ENCODE data around the gene KCNH2. TPM values are rescaled to one million over a fixed set of nuclear protein-coding genes. Genes with fewer than 3 reads are reported as not detected.

Gene KCNH2
- total RNA-seq, 6 donors from 2014 or later = 0.59 to 5.7 (median 3.1) TPM

DNA sequence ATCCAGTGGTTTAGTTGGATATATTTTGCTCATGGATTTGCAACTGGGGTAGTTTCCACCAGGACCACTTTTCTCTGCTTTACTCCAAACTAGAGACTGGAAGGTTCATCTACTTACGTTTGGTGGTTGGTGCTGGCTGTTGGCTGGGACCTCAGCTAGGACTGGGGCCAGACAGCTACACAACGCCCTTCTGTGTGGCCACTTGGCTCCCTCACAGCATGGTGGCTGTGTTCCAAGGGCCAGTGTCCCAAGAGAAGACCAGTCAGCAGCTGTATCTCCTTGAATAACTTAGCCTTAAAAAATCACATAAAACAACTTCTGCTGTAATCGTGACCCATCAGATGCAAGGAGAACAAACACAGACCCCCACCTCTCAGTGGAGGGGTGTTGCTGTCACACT lies 4.2 kb upstream of the KCNH2 start:
- ATAC-seq (ENCODE audit: low FRiP score in 2 of 2) (no peak), DNase-seq (no peak)
- Histone ChIP-seq H3K27me3 (peaks cover 0 to 37% (median 13%) of the 10 kb centered on the region in 4 donors), H3K27ac (no peak overlapping the region), H3K36me3 (no peaks in the 10 kb centered on the region), H3K4me3 (no peak overlapping the region), H3K4me1 (peaks cover 14 to 33% (median 17%) of the 10 kb centered on the region in 4 donors), H3K9me3 (no peaks in the 10 kb centered on the region)
- TF ChIP-seq POLR2A (IDR thresholded peaks at IDR 0.05) (no peak), EP300 (IDR thresholded peaks at IDR 0.05) (no peak), POLR2AphosphoS5 (IDR thresholded peaks at IDR 0.05) (no peak)
- TF ChIP-seq, protein P1, sequence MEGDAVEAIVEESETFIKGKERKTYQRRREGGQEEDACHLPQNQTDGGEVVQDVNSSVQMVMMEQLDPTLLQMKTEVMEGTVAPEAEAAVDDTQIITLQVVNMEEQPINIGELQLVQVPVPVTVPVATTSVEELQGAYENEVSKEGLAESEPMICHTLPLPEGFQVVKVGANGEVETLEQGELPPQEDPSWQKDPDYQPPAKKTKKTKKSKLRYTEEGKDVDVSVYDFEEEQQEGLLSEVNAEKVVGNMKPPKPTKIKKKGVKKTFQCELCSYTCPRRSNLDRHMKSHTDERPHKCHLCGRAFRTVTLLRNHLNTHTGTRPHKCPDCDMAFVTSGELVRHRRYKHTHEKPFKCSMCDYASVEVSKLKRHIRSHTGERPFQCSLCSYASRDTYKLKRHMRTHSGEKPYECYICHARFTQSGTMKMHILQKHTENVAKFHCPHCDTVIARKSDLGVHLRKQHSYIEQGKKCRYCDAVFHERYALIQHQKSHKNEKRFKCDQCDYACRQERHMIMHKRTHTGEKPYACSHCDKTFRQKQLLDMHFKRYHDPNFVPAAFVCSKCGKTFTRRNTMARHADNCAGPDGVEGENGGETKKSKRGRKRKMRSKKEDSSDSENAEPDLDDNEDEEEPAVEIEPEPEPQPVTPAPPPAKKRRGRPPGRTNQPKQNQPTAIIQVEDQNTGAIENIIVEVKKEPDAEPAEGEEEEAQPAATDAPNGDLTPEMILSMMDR (IDR thresholded peaks at IDR 0.05) = no peak
- WGBS, 2 donors = 34 to 44% methylated on average over 3 of the region's 3 CpGs

DNA sequence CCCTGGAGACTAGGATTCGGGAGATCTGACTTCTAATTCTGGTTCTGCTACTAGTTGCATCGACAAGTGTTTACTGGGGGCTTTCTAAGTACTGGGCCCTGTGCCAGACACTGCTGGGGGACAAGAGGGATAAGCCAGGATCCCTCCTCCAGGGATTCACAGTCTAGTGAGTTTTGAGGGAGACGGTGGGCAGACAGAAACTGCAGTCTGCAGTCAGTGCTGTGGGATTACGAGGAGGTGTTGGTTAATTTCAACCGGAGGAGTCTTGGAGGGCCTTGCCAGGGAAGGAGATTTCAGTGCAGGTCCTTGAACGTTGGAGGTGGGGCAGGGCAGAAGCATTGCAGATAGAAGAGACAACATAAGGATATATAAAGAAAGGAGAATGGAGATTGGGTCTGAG lies 3.5 kb upstream of the KCNH2 start:
- ATAC-seq (ENCODE audit: low FRiP score in 2 of 2) (no peak), DNase-seq (no peak)
- Histone ChIP-seq H3K36me3 (no peaks in the 10 kb centered on the region), H3K4me3 (no peak overlapping the region), H3K27me3 (peaks cover 0 to 43% (median 17%) of the 10 kb centered on the region in 4 donors), H3K4me1 (peaks cover 15 to 40% (median 20%) of the 10 kb centered on the region in 4 donors), H3K27ac (no peak overlapping the region), H3K9me3 (no peaks in the 10 kb centered on the region)
- 66 to 80% methylated on average over 3 to 5 of the region's 6 CpGs for WGBS, 2 donors
- TF ChIP-seq, protein P1 (IDR thresholded peaks at IDR 0.05) = no peak
- TF ChIP-seq POLR2A (IDR thresholded peaks at IDR 0.05) = no peak
- no peak for TF ChIP-seq EP300 (IDR thresholded peaks at IDR 0.05)
- TF ChIP-seq POLR2AphosphoS5 (IDR thresholded peaks at IDR 0.05) = no peak

DNA sequence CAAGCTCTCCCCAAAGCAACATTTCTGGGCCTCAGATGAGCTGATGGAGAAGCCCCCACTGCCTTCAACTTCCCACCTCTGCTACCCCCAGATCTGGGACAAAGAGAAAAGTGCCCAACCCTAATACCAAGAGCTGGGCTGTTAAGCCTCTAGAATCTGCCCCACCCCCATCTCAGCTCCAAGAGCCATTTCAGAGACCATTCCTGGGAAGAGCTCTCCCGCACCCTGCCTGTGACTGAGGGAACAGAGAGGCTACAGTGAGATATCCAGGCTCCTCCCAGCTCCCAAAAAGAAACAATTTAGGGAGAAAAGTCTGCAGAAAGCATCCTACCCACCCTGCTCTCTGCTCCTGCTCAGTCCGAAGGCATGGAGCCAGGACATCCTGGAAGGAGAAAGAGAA lies 2.5 kb upstream of the KCNH2 start:
- no peak for ATAC-seq (ENCODE audit: low FRiP score in 2 of 2)
- Histone ChIP-seq H3K27me3 (peaks cover 0 to 43% (median 21%) of the 10 kb centered on the region in 4 donors), H3K4me1 (peaks cover 20 to 41% (median 23%) of the 10 kb centered on the region in 4 donors), H3K4me3 (no peak overlapping the region), H3K9me3 (no peaks in the 10 kb centered on the region), H3K36me3 (no peaks in the 10 kb centered on the region), H3K27ac (no peak overlapping the region)
- TF ChIP-seq, protein P1 (IDR thresholded peaks at IDR 0.05) = no peak
- TF ChIP-seq POLR2A (IDR thresholded peaks at IDR 0.05) = no peak
- TF ChIP-seq POLR2AphosphoS5 (IDR thresholded peaks at IDR 0.05) = no peak
- TF ChIP-seq EP300 (IDR thresholded peaks at IDR 0.05) = no peak
- DNase-seq = no peak
- 32 to 57% methylated on average over 2 of the region's 2 CpGs for WGBS, 2 donors

DNA sequence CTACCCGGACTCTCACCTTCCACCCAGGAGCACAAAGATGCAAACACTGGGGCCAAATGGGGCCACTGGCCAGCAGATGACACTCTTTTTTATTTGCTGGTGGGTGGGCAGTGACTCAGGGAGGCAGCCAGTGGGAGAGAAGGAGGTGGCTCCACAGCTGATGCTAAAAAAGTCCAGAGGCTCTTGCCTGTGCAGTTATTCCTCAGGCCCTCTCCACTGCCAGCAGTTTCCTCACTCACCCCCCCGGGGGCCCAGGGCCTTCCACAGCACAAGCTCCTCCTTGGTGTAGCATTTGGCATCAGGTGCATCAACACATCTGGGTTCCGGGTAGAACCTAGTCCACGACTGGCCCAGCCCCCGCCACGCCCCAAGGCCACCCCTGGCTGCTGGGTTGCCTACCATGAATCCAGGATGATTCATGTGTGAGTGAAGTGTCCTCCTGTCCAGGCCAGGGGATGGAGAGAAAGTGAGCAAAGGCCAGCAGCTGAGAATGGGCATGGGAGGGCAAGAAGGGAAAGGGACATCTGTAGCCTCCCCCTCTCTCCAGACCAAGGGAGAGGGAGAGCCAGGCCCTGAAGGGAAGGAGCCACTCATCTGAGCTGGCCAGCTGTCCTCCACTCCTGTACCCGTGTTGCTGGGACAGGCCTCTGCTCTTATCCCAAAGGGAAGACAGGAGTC lies 1.7 kb upstream of the KCNH2 start:
- Histone ChIP-seq H3K27ac (no peak overlapping the region), H3K4me1 (peaks cover 26 to 48% (median 29%) of the 10 kb centered on the region in 4 donors), H3K9me3 (no peaks in the 10 kb centered on the region), H3K27me3 (peaks cover 0 to 49% (median 23%) of the 10 kb centered on the region in 4 donors), H3K36me3 (no peaks in the 10 kb centered on the region), H3K4me3 (no peak overlapping the region)
- WGBS, 2 donors = 48 to 49% methylated on average over 5 to 7 of the region's 7 CpGs
- ATAC-seq (ENCODE audit: low FRiP score in 2 of 2) (no peak), DNase-seq (no peak)
- TF ChIP-seq POLR2AphosphoS5 (IDR thresholded peaks at IDR 0.05) (no peak), EP300 (IDR thresholded peaks at IDR 0.05) (no peak), POLR2A (IDR thresholded peaks at IDR 0.05) (no peak)
- TF ChIP-seq, protein P1 (IDR thresholded peaks at IDR 0.05) = no peak
